Measurements from ENCODE around the gene ZNF45. TPM values are rescaled to one million over a fixed set of nuclear protein-coding genes. Genes with fewer than 3 reads are reported as not detected.
"Not testable (repeated sequence)": the region's sequence is repeated elsewhere in the genome, so short reads cannot be mapped to it uniquely, and the experiment has no call there.

Gene ZNF45
- total and polyA plus RNA-seq, 2 of the 4 experiments (the other 2 are of a cell fraction): 7.6 to 18.1 TPM

- H4K91ac ChIP-seq (ENCODE audit: insufficient read depth, low read depth, low read length); H3K79me1 ChIP-seq (ENCODE audit: low read depth in 1 of 2, low read length in 2 of 2); H4K8ac ChIP-seq (ENCODE audit: low read depth in 2 of 2, low read length in 2 of 2); POLR2A ChIA-PET (ENCODE audit: unreplicated experiment); H3K56ac ChIP-seq (ENCODE audit: extremely low read depth, insufficient read depth, low read length); H3K27ac ChIP-seq (ENCODE audit: insufficient read depth, low read length); CTCF ChIA-PET; H3K14ac ChIP-seq (replicated peaks; ENCODE audit: low read depth, low read length); H3K23ac ChIP-seq (ENCODE audit: low read depth, low read length); intact Hi-C loops (cut with micrococcal nuclease); H3K9ac ChIP-seq (ENCODE audit: low read depth, low read length); H3K4me3 ChIP-seq (ENCODE audit: insufficient read depth, low read depth, low read length); H2AK9ac ChIP-seq (replicated peaks; ENCODE audit: low read depth, low read length, poor library complexity); ATAC-seq (ENCODE audit: low read depth); H2AFZ ChIP-seq (replicated peaks; ENCODE audit: low read length, poor library complexity); H2BK15ac ChIP-seq (ENCODE audit: low read depth, low read length); H3K4me1 ChIP-seq (ENCODE audit: control insufficient read depth, insufficient read depth, low read length); dilution Hi-C loops (cut with HindIII; ENCODE audit: low sequenced_read_pairs, unreplicated experiment); H3K9me1 ChIP-seq (ENCODE audit: insufficient read depth, low read length); H3K4me2 ChIP-seq (ENCODE audit: low read depth, low read length); BruUV-seq (replicated peaks); H3K4ac ChIP-seq (ENCODE audit: low read depth, low read length); H2AK5ac ChIP-seq (ENCODE audit: low read depth, low read length); H2BK20ac ChIP-seq (ENCODE audit: low read depth, low read length); H3K27me3 ChIP-seq (ENCODE audit: control insufficient read depth, insufficient read depth, low read length); H4K20me1 ChIP-seq (ENCODE audit: insufficient read depth, low read length); H3K18ac ChIP-seq (ENCODE audit: low read depth, low read length); H2BK120ac ChIP-seq (ENCODE audit: low read depth, low read length); DNase-seq; H4K5ac ChIP-seq (ENCODE audit: low read depth, low read length); H2BK5ac ChIP-seq (ENCODE audit: low read depth, low read length, poor library complexity, severe bottlenecking); H3K36me3 ChIP-seq (ENCODE audit: control insufficient read depth, insufficient read depth, low read length): not testable (repeated sequence)
- in situ Hi-C loops (cut with MboI; ENCODE audit: low sequenced_read_pairs): loop anchor here (25.0 kb wide), 1 partner anchor 620 kb away; no protein-coding TSS in a partner anchor
- WGBS, 2 experiments (ENCODE audit: extremely low coverage in 2 of 2, insufficient read length in 1 of 2): 93% methylated on average over 4 of the region's 28 CpGs; no CpG with 5 or more reads in 1 of the 2 experiments
- H3K9me3 ChIP-seq (ENCODE audit: control insufficient read depth, insufficient read depth, low read length): peaks cover 23% of the 10 kb centered on the region
Measured at GRCh38 chr19:43866923-43867322, 68.2 kb downstream of the ZNF45 start.

Small RNA genes within 50 kb of the gene (microRNA-seq; reads per million reads assigned to microRNA genes)
- not detected for gene AC006213.5 (ENCODE audit: insufficient read depth, insufficient read length)

Small RNA genes within 50 kb of the gene (small RNA-seq; reads per million reads assigned to genes)
- 0 reads per million in 5 experiments for gene AC006213.5

Other genes with a start within 250 kb of the ZNF45 start
- not detected in 2 replicates for gene IRGC, start 219.2 kb downstream of the ZNF45 start, total RNA-seq (2012; rRNA removed)
- not detected in 2 replicates for gene IRGC, start 219.2 kb downstream of the ZNF45 start, polyA plus RNA-seq (2012; rRNA removed)
- 4.8 and 5.8 TPM in 2 replicates for gene SMG9, start 180.3 kb downstream of the ZNF45 start, total RNA-seq (2012; rRNA removed)
- 21.4 and 24.3 TPM in 2 replicates for gene SMG9, start 180.3 kb downstream of the ZNF45 start, polyA plus RNA-seq (2012; rRNA removed)
- gene KCNN4, start 154.3 kb downstream of the ZNF45 start, total RNA-seq (2012; rRNA removed): 0.54 and 0.83 TPM in 2 replicates
- gene KCNN4, start 154.3 kb downstream of the ZNF45 start, polyA plus RNA-seq (2012; rRNA removed): 0.99 and 1.2 TPM in 2 replicates
- under 0.01 and 0.36 TPM in 2 replicates for gene LYPD5, start 132.8 kb downstream of the ZNF45 start, total RNA-seq (2012; rRNA removed)
- gene LYPD5, start 132.8 kb downstream of the ZNF45 start, polyA plus RNA-seq (2012; rRNA removed): 0.27 and 0.31 TPM in 2 replicates
- 5.0 and 10.3 TPM in 2 replicates for gene ZNF283, start 108.0 kb downstream of the ZNF45 start, total RNA-seq (2012; rRNA removed)
- gene ZNF283, start 108.0 kb downstream of the ZNF45 start, polyA plus RNA-seq (2012; rRNA removed): 1.2 and 2.1 TPM in 2 replicates
- 1.1 and 2.2 TPM in 2 replicates for gene ZNF404, start 51.3 kb downstream of the ZNF45 start, total RNA-seq (2012; rRNA removed)
- gene ZNF404, start 51.3 kb downstream of the ZNF45 start, polyA plus RNA-seq (2012; rRNA removed): 2.9 and 3.2 TPM in 2 replicates
- 10.3 and 10.6 TPM in 2 replicates for gene ZNF221, start 15.9 kb upstream of the ZNF45 start, total RNA-seq (2012; rRNA removed)
- gene ZNF221, start 15.9 kb upstream of the ZNF45 start, polyA plus RNA-seq (2012; rRNA removed): 0.93 and 1.0 TPM in 2 replicates
- 9.0 and 10.8 TPM in 2 replicates for gene ZNF155, start 48.9 kb upstream of the ZNF45 start, total RNA-seq (2012; rRNA removed)
- gene ZNF155, start 48.9 kb upstream of the ZNF45 start, polyA plus RNA-seq (2012; rRNA removed): 2.5 and 3.5 TPM in 2 replicates
- 3.4 and 5.0 TPM in 2 replicates for gene ZNF230, start 67.7 kb upstream of the ZNF45 start, total RNA-seq (2012; rRNA removed)
- gene ZNF230, start 67.7 kb upstream of the ZNF45 start, polyA plus RNA-seq (2012; rRNA removed): 1.4 and 1.5 TPM in 2 replicates
- gene ZNF222, start 90.1 kb upstream of the ZNF45 start, total RNA-seq (2012; rRNA removed): 7.0 and 8.6 TPM in 2 replicates
- gene ZNF222, start 90.1 kb upstream of the ZNF45 start, polyA plus RNA-seq (2012; rRNA removed): 2.8 and 3.2 TPM in 2 replicates
- gene ZNF223, start 116.8 kb upstream of the ZNF45 start, total RNA-seq (2012; rRNA removed): 6.1 and 16.5 TPM in 2 replicates
- 2.1 and 2.3 TPM in 2 replicates for gene ZNF223, start 116.8 kb upstream of the ZNF45 start, polyA plus RNA-seq (2012; rRNA removed)
- gene ZNF284, start 136.9 kb upstream of the ZNF45 start, total RNA-seq (2012; rRNA removed): 4.1 and 5.0 TPM in 2 replicates
- gene ZNF284, start 136.9 kb upstream of the ZNF45 start, polyA plus RNA-seq (2012; rRNA removed): 0.96 and 1.2 TPM in 2 replicates
- 24.4 and 26.3 TPM in 2 replicates for gene ZNF224, start 159.1 kb upstream of the ZNF45 start, total RNA-seq (2012; rRNA removed)
- gene ZNF224, start 159.1 kb upstream of the ZNF45 start, polyA plus RNA-seq (2012; rRNA removed): 5.7 and 10.3 TPM in 2 replicates
- gene ZNF225, start 178.1 kb upstream of the ZNF45 start, total RNA-seq (2012; rRNA removed): 5.7 and 6.1 TPM in 2 replicates
- 1.1 and 1.5 TPM in 2 replicates for gene ZNF225, start 178.1 kb upstream of the ZNF45 start, polyA plus RNA-seq (2012; rRNA removed)
- 11.9 and 15.8 TPM in 2 replicates for gene ZNF234, start 206.3 kb upstream of the ZNF45 start, total RNA-seq (2012; rRNA removed)
- gene ZNF234, start 206.3 kb upstream of the ZNF45 start, polyA plus RNA-seq (2012; rRNA removed): 2.6 and 4.0 TPM in 2 replicates
- 14.0 and 16.7 TPM in 2 replicates for gene ZNF226, start 229.8 kb upstream of the ZNF45 start, total RNA-seq (2012; rRNA removed)
- gene ZNF226, start 229.8 kb upstream of the ZNF45 start, polyA plus RNA-seq (2012; rRNA removed): 12.6 and 15.7 TPM in 2 replicates